Astrocyte of the cerebellum (primary cell): Measurements from ENCODE around the gene BCAT1.

Experiments used
- DNase-seq: peaks from one replicate; pipeline ENCODE4 v3.0.0-alpha.2; 2011; ENCODE audit warnings: low read depth
- H3K4me3 ChIP-seq: 2 replicates; pipeline ENCODE4 v1.5.1; 2011; ENCODE audit warnings: mild to moderate bottlenecking, low read depth, low read length, moderate library complexity
- in situ Hi-C: cut with HindIII; loops from 2 replicates; pipeline ENCODE4 v1.10.0; 2017; ENCODE audit warnings: low sequenced_read_pairs
- TF ChIP-seq, protein P1 (sequence below): IDR thresholded peaks from 2 replicates; pipeline ENCODE4 v1.5.1; 2012; ENCODE audit warnings: low read length, low read depth, moderate library complexity, mild to moderate bottlenecking; ENCODE audit errors: missing control alignments

The BCAT1 gene

DNA sequence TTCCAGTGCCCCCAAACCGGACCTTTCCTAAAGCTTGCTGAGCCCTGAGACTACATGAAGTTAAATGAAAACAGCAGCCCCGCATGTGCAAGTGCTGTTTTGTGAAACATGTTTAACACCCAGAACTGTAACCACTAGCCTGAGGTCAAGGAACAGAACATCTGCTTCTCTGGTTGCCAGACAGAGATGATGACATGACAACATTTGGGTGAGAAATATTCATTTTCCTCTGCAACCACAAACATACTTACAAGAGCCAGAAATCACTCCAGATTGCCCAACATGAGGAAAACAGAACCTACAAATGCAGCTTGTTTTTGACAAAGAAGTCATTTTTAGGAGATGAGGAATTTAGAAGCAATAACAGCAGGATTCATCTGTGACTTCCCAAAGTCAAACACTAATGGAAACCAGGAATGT is 110.4 kb downstream of the BCAT1 start:
- TF ChIP-seq, protein P1, sequence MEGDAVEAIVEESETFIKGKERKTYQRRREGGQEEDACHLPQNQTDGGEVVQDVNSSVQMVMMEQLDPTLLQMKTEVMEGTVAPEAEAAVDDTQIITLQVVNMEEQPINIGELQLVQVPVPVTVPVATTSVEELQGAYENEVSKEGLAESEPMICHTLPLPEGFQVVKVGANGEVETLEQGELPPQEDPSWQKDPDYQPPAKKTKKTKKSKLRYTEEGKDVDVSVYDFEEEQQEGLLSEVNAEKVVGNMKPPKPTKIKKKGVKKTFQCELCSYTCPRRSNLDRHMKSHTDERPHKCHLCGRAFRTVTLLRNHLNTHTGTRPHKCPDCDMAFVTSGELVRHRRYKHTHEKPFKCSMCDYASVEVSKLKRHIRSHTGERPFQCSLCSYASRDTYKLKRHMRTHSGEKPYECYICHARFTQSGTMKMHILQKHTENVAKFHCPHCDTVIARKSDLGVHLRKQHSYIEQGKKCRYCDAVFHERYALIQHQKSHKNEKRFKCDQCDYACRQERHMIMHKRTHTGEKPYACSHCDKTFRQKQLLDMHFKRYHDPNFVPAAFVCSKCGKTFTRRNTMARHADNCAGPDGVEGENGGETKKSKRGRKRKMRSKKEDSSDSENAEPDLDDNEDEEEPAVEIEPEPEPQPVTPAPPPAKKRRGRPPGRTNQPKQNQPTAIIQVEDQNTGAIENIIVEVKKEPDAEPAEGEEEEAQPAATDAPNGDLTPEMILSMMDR = no peak
- DNase-seq = peak; percentile 81
- no peak overlapping the region for H3K4me3 ChIP-seq
- in situ Hi-C loops = no loop called here

DNA sequence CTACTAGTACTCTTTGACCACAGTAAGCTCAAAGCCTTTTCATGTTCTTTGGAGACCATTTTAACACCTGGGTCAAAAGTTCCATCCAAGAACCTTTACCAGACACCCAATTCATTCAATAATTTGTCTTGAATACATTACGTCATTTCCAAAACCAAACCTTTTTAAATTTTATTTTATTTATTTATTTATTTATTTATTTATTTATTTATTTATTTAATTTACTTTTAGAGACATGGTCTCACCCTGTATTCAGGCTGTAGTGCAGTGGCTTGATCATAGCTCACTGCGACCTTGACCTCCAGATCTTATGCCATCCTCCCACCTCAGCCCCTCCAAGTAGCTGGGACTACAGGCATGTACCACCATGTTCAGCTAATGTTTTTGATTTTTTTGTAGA is 113.5 kb downstream of the BCAT1 start:
- TF ChIP-seq, protein P1 = no peak
- DNase-seq = no peak
- H3K4me3 ChIP-seq = no peak overlapping the region
- in situ Hi-C loops = no loop called here

DNA sequence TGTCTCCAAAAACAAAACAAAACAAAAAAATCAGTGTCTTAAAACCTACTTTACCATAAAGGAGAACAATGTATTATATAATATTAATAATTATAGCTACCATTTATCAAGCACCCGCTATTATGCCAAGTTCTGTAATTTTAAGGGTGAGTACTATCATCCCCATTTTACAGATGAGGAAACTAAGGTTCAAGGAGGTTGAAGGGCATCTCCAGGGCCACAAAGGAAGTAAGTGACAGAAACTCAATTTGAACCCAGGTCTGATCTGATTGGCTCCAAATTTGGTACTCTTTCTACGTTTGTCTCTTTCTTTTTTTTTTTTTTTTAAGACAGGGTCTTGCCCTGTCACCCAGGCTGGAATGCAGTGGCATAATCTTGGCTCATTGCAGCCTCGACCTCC is 115.4 kb downstream of the BCAT1 start:
- DNase-seq = no peak
- H3K4me3 ChIP-seq = no peak overlapping the region
- TF ChIP-seq, protein P1 = no peak
- in situ Hi-C loops = no loop called here

DNA sequence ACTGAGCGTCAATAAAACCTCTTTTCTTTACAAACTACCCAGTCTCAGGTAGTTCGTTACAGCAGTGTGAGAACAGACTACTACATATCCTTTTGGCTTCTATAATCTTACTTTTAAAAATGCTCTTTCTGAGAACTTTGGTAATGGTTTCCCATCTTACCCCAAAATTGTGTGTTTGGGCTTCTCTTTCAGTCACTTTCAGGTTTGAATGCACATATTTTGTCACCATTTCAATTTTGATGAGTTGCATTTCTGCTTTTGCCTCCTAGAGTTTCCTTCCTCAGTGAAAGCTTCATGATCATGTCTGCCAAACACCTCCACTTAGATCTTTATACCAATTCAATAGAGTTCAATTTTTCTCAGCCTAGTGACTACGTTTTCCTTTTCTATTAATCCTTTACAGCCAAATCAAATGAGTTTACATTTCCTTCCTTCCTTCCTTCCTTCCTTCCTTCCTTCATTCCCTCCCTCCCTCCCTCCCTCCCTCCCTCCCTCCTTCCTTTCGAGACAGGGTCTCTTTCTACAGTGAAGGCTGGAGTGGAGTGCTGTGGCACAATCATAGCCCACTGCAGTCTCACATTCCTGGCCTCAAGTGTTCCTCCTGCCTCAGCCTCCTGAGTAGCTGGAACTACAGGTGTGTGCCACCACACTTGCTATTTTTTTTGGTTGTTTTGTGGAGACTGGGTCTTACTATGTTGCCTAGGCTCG is 124.9 kb downstream of the BCAT1 start:
- DNase-seq = no peak
- H3K4me3 ChIP-seq = no peak overlapping the region
- in situ Hi-C loops = no loop called here
- TF ChIP-seq, protein P1 = no peak

DNA sequence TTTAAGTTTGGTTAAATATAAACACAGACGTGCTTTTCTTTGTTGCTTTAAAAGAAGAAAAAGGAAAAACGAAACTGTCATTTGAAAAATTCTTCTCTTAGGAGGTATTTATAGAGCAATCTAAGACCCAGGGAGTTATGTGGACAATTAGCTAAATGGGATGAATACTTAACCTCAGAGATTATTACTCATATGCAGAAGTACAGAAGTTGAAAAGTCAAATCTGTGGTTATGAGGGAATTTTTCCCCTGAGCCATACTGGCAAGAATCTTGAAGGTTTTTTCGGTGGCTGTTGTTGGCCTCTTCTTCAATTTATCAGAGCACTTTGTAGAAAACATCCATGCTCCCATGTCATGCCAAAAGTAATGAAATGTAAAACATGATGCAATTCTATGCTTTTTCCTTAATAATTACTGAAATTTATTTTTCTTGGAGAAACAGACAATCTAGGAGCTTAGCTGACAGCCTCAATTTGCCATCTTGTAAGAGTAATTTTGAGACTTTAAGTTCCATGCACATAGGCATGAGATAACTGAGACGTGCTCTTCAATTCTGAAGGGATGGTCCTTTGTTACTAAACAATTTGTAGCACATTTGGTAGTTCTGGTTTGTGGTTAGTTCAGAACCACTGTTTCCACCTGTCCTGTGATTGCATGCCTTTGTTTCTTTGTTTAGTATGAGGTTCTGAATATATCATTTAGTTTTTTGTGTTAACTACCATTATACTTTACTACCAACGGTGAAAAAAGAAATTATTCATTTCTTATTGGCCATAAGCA is 126.6 kb downstream of the BCAT1 start:
- peak overlapping the region; percentile 1 for H3K4me3 ChIP-seq
- DNase-seq = peak; percentile 84
- in situ Hi-C loops = no loop called here
- TF ChIP-seq, protein P1 = no peak

DNA sequence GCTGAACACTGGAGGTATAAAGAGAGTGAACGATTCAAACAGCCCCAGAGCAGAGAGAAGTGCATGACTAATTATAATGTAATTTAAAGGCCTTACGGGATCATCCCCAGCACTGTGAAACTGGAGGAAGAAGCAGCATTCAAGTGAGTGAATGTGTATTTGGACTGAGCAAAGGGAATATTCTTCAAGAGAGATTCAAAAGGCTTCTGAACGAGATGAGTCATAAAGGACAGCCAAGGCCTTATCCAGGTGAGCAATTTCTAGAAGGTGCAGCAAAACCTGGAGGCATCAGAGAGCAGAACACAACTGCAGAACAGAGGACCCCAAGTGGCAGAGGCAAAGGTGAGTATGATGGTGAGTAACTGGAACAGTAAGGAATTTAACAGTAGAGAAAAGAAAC is 127.2 kb downstream of the BCAT1 start:
- in situ Hi-C loops = no loop called here
- DNase-seq = peak; percentile 35
- TF ChIP-seq, protein P1 = no peak
- H3K4me3 ChIP-seq = peak overlapping the region; percentile 1
